Duodenal mucosa (tissue), 2 donors: Measurements from ENCODE around the gene GRK4.
A peak's percentile ranks its signal among the peaks of the same experiment; 100 is the strongest.
"Not testable (repeated sequence)": the region's sequence is repeated elsewhere in the genome, so short reads cannot be mapped to it uniquely, and the experiment has no call there.

Experiments
- H3K27ac ChIP-seq: one replicate; pipeline ENCODE4 v1.7.0; 2013; ENCODE audit warnings: low read depth, low read length
- H3K27me3 ChIP-seq, 2 donors: one replicate each; pipeline ENCODE4 v1.7.0; 2013; ENCODE audit warnings: low read length in 2 of 2, control low read depth in 1 of 2; ENCODE audit not compliant: insufficient read depth in 2 of 2, control insufficient read depth in 1 of 2
- H3K36me3 ChIP-seq, 2 donors: one replicate each; pipeline ENCODE4 v1.7.0; 2013; ENCODE audit warnings: low read length in 2 of 2, control low read depth in 1 of 2; ENCODE audit not compliant: insufficient read depth in 2 of 2, control insufficient read depth in 1 of 2
- H3K4me1 ChIP-seq, 2 donors: one replicate each; pipeline ENCODE4 v1.7.0; 2013; ENCODE audit warnings: low read length in 2 of 2, control low read depth in 1 of 2; ENCODE audit not compliant: insufficient read depth in 2 of 2, control insufficient read depth in 1 of 2
- H3K4me3 ChIP-seq, 2 donors: one replicate each; pipeline ENCODE4 v1.7.0; 2013; ENCODE audit warnings: low read length in 2 of 2, low read depth in 1 of 2
- H3K9ac ChIP-seq, 2 donors: one replicate each; pipeline ENCODE4 v1.7.0; 2013; ENCODE audit warnings: low read length in 2 of 2, low read depth in 1 of 2
- H3K9me3 ChIP-seq, 2 donors: one replicate each; pipeline ENCODE4 v1.7.0; 2013; ENCODE audit warnings: low read length in 2 of 2, control low read depth in 1 of 2; ENCODE audit not compliant: control insufficient read depth in 1 of 2

Gene GRK4

GRCh38 chr4:2963175-2963965 is at the start of gene GRK4, which contains the start of gene NOP14:
Gene GRK4, plus strand, starts transcription at chr4:2963571. Its CDS starts 500 bp downstream, at chr4:2964071.
Gene NOP14, minus strand, starts transcription at chr4:2963406. Its CDS starts 87 bp downstream, at chr4:2963319.
- Histone ChIP-seq H3K4me1 (peaks cover 12 to 20% of the 10 kb centered on the region in 2 donors), H3K27ac (peak within 1 kb of the TSS; percentile 69), H3K9me3 (no peaks in the 10 kb centered on the region)

GRCh38 chr4:2914256-2915126 is 48.9 kb upstream of the GRK4 start:
- Histone ChIP-seq H3K4me3 (no peak overlapping the region), H3K27me3 (no peaks in the 10 kb centered on the region), H3K9ac (no peak overlapping the region), H3K9me3 (no peaks in the 10 kb centered on the region), H3K36me3 (peaks cover 23 to 61% of the 10 kb centered on the region in 2 donors), H3K27ac (no peak overlapping the region), H3K4me1 (no peaks in the 10 kb centered on the region)

More at GRCh38 chr4:2963175-2963965, at the start of gene GRK4, which contains the start of gene NOP14:
- Histone ChIP-seq H3K4me3 (peak within 1 kb of the TSS; percentile 82 to 92), H3K27me3 (no peaks in the 10 kb centered on the region), H3K36me3 (peaks cover 0 to 7% of the 10 kb centered on the region in 2 donors), H3K9ac (peak within 1 kb of the TSS; percentile 79 to 94)

GRCh38 chr4:2915789-2916188 is 47.6 kb upstream of the GRK4 start:
- Histone ChIP-seq H3K27ac (no peak overlapping the region), H3K4me1 (no peaks in the 10 kb centered on the region), H3K36me3 (peaks cover 11 to 48% of the 10 kb centered on the region in 2 donors), H3K9ac (no peak overlapping the region), H3K4me3 (no peak overlapping the region), H3K27me3 (no peaks in the 10 kb centered on the region), H3K9me3 (no peaks in the 10 kb centered on the region)

- not testable (repeated sequence) for H3K9me3 ChIP-seq, H3K27me3 ChIP-seq, H3K9ac ChIP-seq, H3K27ac ChIP-seq, H3K4me1 ChIP-seq, H3K4me3 ChIP-seq
- H3K36me3 ChIP-seq = peaks cover 6 to 41% of the 10 kb centered on the region in 2 donors
Measured at GRCh38 chr4:2916696-2917095, 46.7 kb upstream of the GRK4 start.

GRCh38 chr4:2918300-2918699 is 45.1 kb upstream of the GRK4 start:
- peaks cover 4 to 29% of the 10 kb centered on the region in 2 donors for H3K36me3 ChIP-seq
- not testable (repeated sequence) for H3K4me1 ChIP-seq, H3K27ac ChIP-seq, H3K9me3 ChIP-seq, H3K9ac ChIP-seq, H3K4me3 ChIP-seq, H3K27me3 ChIP-seq

- H3K27me3 ChIP-seq, H3K27ac ChIP-seq, H3K9ac ChIP-seq, H3K4me1 ChIP-seq, H3K4me3 ChIP-seq, H3K9me3 ChIP-seq: not testable (repeated sequence)
- peaks cover 6 to 29% of the 10 kb centered on the region in 2 donors for H3K36me3 ChIP-seq
Measured at GRCh38 chr4:2918714-2919113, 44.7 kb upstream of the GRK4 start.

GRCh38 chr4:2922453-2923101 is 40.8 kb upstream of the GRK4 start:
- peaks cover 25 to 41% of the 10 kb centered on the region in 2 donors for H3K36me3 ChIP-seq
- H3K27ac ChIP-seq, H3K9me3 ChIP-seq: not testable (repeated sequence)

GRCh38 chr4:2923141-2923551 is 40.2 kb upstream of the GRK4 start:
- no peaks in the 10 kb centered on the region for H3K9me3 ChIP-seq
- H3K27me3 ChIP-seq = no peaks in the 10 kb centered on the region
- H3K27ac ChIP-seq = no peak overlapping the region
- H3K4me3 ChIP-seq = no peak overlapping the region
- no peaks in the 10 kb centered on the region for H3K4me1 ChIP-seq
- H3K9ac ChIP-seq = no peak overlapping the region
- peaks cover 30 to 46% of the 10 kb centered on the region in 2 donors for H3K36me3 ChIP-seq

More at GRCh38 chr4:2922453-2923101, 40.8 kb upstream of the GRK4 start:
- not testable (repeated sequence) for H3K9ac ChIP-seq, H3K27me3 ChIP-seq, H3K4me1 ChIP-seq, H3K4me3 ChIP-seq

- Histone ChIP-seq H3K27ac (no peak overlapping the region), H3K9ac (no peak overlapping the region), H3K36me3 (peaks cover 30 to 51% of the 10 kb centered on the region in 2 donors), H3K4me1 (no peaks in the 10 kb centered on the region), H3K4me3 (no peak overlapping the region), H3K9me3 (no peaks in the 10 kb centered on the region), H3K27me3 (no peaks in the 10 kb centered on the region)
Measured at GRCh38 chr4:2923668-2924173, 39.6 kb upstream of the GRK4 start.
